ENCODE data around the gene IRS1. TPM values are rescaled to one million over a fixed set of nuclear protein-coding genes. Genes with fewer than 3 reads are reported as not detected.

IRS1 gene
- total RNA-seq, 2 donors from 2014 or later = 0.77 to 2.1 TPM

GRCh38 chr2:226699321-226699720 is 100.3 kb downstream of the IRS1 start:
- Mint-ChIP-seq H3K4me1 (peaks cover 4% of the 10 kb centered on the region), H3K27me3 (peaks cover 11% of the 10 kb centered on the region), H3K4me3 (no peak overlapping the region), H3K9me3 (no peaks in the 10 kb centered on the region), H3K36me3 (ENCODE audit: low read depth) (no peaks in the 10 kb centered on the region), H3K27ac (no peak overlapping the region)
- ATAC-seq (replicated peaks) = no peak

GRCh38 chr2:226698671-226699070 is 100.9 kb downstream of the IRS1 start:
- Mint-ChIP-seq H3K36me3 (ENCODE audit: low read depth) (no peaks in the 10 kb centered on the region), H3K27me3 (peaks cover 12% of the 10 kb centered on the region), H3K27ac (no peak overlapping the region), H3K9me3 (no peaks in the 10 kb centered on the region), H3K4me1 (peaks cover 4% of the 10 kb centered on the region), H3K4me3 (no peak overlapping the region)
- ATAC-seq (replicated peaks) = no peak

GRCh38 chr2:226694586-226695284 is 104.9 kb downstream of the IRS1 start:
- H3K36me3 Mint-ChIP-seq (ENCODE audit: low read depth) = no peaks in the 10 kb centered on the region
- no peaks in the 10 kb centered on the region for H3K9me3 Mint-ChIP-seq

GRCh38 chr2:226694149-226694548 is 105.5 kb downstream of the IRS1 start:
- no peak for ATAC-seq (replicated peaks)
- H3K4me1 Mint-ChIP-seq = no peaks in the 10 kb centered on the region
- H3K4me3 Mint-ChIP-seq = no peak overlapping the region
- H3K27me3 Mint-ChIP-seq = peaks cover 14% of the 10 kb centered on the region
- H3K9me3 Mint-ChIP-seq = no peaks in the 10 kb centered on the region
- H3K36me3 Mint-ChIP-seq (ENCODE audit: low read depth) = no peaks in the 10 kb centered on the region
- H3K27ac Mint-ChIP-seq = no peak overlapping the region

More at GRCh38 chr2:226694586-226695284, 104.9 kb downstream of the IRS1 start:
- ATAC-seq (replicated peaks) = no peak
- no peak overlapping the region for H3K4me3 Mint-ChIP-seq
- no peaks in the 10 kb centered on the region for H3K4me1 Mint-ChIP-seq
- H3K27ac Mint-ChIP-seq = no peak overlapping the region
- H3K27me3 Mint-ChIP-seq = peaks cover 16% of the 10 kb centered on the region

- H3K36me3 Mint-ChIP-seq (ENCODE audit: low read depth) = no peaks in the 10 kb centered on the region
- H3K27ac Mint-ChIP-seq = no peak overlapping the region
- H3K27me3 Mint-ChIP-seq = peaks cover 17% of the 10 kb centered on the region
- H3K4me1 Mint-ChIP-seq = no peaks in the 10 kb centered on the region
- no peak for ATAC-seq (replicated peaks)
- H3K9me3 Mint-ChIP-seq = no peaks in the 10 kb centered on the region
- no peak overlapping the region for H3K4me3 Mint-ChIP-seq
These were observed 106.1 kb downstream of the IRS1 start for GRCh38 chr2:226693521-226693920.

DNA sequence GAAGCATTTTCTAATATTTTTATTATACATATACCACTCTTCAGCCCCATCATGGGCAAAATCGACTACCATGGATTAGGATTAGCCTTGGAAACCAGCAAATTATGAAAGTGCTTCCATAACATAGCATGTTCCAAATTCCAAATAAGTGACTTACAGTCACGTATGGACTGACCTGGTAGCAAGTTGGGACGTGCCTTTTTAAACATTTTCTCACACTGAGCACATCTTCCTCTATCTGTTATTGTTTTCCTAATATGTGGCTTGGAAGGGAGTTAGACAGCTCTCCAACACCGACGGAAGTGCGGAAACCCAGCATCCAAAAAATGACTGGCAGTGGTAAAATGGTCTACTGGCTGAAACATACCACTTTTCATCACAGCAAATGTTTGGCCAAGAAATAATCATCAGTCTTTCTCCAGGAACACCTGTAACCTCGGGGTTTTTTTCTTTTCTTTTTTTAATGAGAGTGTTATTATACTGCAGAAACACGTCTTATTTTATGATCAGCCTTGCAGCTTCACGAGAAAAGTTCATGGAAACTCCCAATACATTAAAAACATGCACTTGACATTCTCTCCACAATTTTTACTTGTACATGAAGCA is 107.0 kb downstream of the IRS1 start:
- no peak overlapping the region for H3K4me3 Mint-ChIP-seq
- ATAC-seq (replicated peaks) = no peak
- no peaks in the 10 kb centered on the region for H3K9me3 Mint-ChIP-seq
- H3K27ac Mint-ChIP-seq = no peak overlapping the region
- H3K4me1 Mint-ChIP-seq = no peaks in the 10 kb centered on the region
- H3K27me3 Mint-ChIP-seq = peaks cover 24% of the 10 kb centered on the region
- H3K36me3 Mint-ChIP-seq (ENCODE audit: low read depth) = no peaks in the 10 kb centered on the region

DNA sequence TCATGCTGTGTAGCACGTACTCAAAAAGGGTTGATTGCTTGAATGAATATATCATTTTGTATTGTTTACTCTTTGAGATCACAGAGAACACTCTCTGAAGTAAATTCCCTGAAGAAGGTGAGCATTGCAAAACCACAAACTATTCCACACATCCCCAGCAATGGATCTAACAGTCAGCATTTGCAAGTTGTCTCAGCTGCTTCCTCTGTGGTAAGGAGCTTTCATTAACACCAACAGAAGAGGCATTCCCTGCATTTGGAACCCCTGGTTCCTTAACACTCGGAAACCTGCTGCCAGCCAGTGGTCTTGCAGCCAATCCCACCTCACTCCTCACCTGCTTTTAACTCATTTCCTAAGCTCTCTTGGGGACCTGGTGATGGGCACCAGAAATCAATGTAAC is 108.4 kb downstream of the IRS1 start:
- H3K27me3 Mint-ChIP-seq = peaks cover 24% of the 10 kb centered on the region
- H3K9me3 Mint-ChIP-seq = no peaks in the 10 kb centered on the region
- H3K4me3 Mint-ChIP-seq = no peak overlapping the region
- H3K4me1 Mint-ChIP-seq = no peaks in the 10 kb centered on the region
- H3K27ac Mint-ChIP-seq = no peak overlapping the region
- no peaks in the 10 kb centered on the region for H3K36me3 Mint-ChIP-seq (ENCODE audit: low read depth)
- no peak for ATAC-seq (replicated peaks)

DNA sequence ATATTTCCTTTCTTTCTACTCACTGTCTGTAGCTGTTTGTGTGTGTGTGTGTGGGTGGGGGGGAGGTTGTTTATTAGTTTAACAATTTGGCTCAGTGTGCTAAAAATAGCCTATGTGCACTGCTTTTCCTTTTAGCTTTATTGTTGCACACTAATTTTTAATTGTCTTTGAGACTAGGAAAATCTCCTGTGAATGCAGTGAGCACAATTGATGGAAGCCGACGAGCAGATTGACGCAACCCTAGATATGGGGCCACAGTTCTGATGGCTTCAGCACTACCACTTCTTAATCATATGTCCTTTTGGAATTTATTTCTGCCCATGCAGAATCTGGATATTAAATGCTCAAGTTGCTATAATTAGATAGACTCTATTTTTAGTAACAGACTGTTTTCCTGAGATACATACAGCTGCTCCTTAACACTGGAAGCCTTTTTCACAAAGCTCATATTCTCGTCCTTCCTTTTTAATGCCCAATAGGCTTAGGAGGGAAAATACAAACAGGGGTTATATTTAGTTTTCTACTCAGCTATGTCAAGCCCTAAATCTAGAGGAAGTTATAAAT is 109.1 kb downstream of the IRS1 start:
- no peak for ATAC-seq (replicated peaks)
- Mint-ChIP-seq H3K9me3 (no peaks in the 10 kb centered on the region), H3K36me3 (ENCODE audit: low read depth) (no peaks in the 10 kb centered on the region), H3K4me1 (no peaks in the 10 kb centered on the region), H3K27ac (no peak overlapping the region), H3K27me3 (peaks cover 24% of the 10 kb centered on the region), H3K4me3 (no peak overlapping the region)

DNA sequence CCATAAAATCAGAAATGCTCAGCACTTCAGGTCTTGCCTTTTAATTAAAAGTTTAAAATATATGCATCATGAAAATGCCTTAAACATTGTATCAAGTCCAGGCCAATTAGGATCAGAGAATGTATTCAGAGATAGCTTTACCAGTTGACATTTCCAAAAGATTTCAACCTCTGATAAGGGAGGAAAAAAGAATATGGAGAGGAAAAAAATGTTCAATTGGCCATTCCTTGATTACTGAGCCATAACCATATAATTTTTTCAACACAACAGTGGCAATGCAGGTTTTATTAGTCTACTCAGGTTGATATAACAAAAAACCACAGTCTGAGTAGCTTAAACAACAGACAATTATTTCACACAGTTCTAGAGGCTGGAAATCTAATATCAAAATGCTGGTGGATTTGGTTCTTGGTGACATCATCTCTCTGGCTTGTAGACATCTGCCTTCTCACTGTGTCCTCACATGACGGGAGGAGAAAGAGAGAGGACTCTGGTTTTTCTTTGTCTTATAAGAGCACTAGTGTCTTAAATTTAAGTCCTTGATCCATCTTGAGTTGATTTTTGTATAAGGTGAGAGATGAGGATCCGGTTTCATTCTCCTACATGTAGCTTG is 111.9 kb downstream of the IRS1 start:
- Mint-ChIP-seq H3K27me3 (peaks cover 24% of the 10 kb centered on the region), H3K27ac (no peak overlapping the region), H3K4me1 (peaks cover 5% of the 10 kb centered on the region), H3K36me3 (ENCODE audit: low read depth) (no peaks in the 10 kb centered on the region), H3K9me3 (no peaks in the 10 kb centered on the region), H3K4me3 (no peak overlapping the region)
- ATAC-seq (replicated peaks) = no peak

- H3K36me3 Mint-ChIP-seq (ENCODE audit: low read depth) = no peaks in the 10 kb centered on the region
- no peak overlapping the region for H3K4me3 Mint-ChIP-seq
- ATAC-seq (replicated peaks) = no peak
These were observed 115.1 kb downstream of the IRS1 start for GRCh38 chr2:226684563-226684959.

GRCh38 chr2:226683944-226684562 is 115.6 kb downstream of the IRS1 start:
- Mint-ChIP-seq H3K9me3 (no peaks in the 10 kb centered on the region), H3K4me3 (no peak overlapping the region), H3K27ac (no peak overlapping the region), H3K36me3 (ENCODE audit: low read depth) (no peaks in the 10 kb centered on the region), H3K4me1 (peaks cover 5% of the 10 kb centered on the region), H3K27me3 (peaks cover 14% of the 10 kb centered on the region)
- no peak for ATAC-seq (replicated peaks)

More at GRCh38 chr2:226684563-226684959, 115.1 kb downstream of the IRS1 start:
- peaks cover 5% of the 10 kb centered on the region for H3K4me1 Mint-ChIP-seq
- H3K27me3 Mint-ChIP-seq = peaks cover 14% of the 10 kb centered on the region
- H3K9me3 Mint-ChIP-seq = no peaks in the 10 kb centered on the region
- H3K27ac Mint-ChIP-seq = no peak overlapping the region

DNA sequence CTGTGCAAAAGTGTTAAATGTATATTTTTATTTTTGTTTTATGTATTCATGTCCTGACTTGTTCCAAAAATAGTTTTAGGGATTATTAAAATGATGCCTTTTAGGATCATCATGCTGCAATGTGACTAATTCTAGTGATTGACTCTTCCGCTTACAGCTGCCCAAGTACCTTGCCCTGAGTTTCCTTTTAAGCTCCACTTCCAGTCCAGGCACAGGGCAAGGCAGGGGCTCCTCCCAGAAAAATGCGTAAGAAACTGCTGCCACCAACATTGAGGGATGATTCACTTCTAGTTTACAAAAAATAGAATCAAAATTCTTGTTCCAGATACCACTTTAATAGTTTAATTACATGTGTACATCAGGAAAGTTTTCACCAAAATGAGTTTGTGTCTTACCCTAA is 116.4 kb downstream of the IRS1 start:
- no peak for ATAC-seq (replicated peaks)
- Mint-ChIP-seq H3K27me3 (peaks cover 7% of the 10 kb centered on the region), H3K4me1 (peaks cover 5% of the 10 kb centered on the region), H3K4me3 (no peak overlapping the region), H3K27ac (no peak overlapping the region), H3K36me3 (ENCODE audit: low read depth) (no peaks in the 10 kb centered on the region), H3K9me3 (no peaks in the 10 kb centered on the region)
